ENCODE measurements around the gene LCP1. TPM values are rescaled to one million over a fixed set of nuclear protein-coding genes. Genes with fewer than 3 reads are reported as not detected.

Gene LCP1
- total RNA-seq, 2 experiments from 2014 or later: 1,008 to 1,043 TPM

DNA sequence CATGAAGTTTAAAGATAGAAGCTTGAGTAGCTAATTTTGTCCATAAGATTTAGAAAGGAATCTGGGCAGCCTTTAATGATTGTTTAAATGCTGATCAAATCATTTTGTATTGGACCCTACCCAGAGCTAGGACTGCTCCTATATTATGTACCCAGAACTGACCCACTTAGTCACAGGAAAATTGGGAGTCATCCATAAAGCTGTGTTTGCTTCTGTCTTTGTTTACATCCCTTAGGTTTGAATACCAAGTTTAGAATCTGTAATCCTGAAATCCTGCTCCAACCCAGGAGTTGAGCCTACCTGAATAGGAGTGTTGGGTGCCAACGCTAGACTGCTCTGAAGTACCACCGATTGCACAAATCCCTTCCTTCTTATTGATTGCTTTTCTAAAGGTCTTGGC lies 23.8 kb downstream of the LCP1 start:
- H3K9me3 Mint-ChIP-seq: no peaks in the 10 kb centered on the region
- peak overlapping the region; percentile 94 for H3K27ac Mint-ChIP-seq
- intact Hi-C loops (cut with micrococcal nuclease): no loop called here
- H3K27me3 Mint-ChIP-seq (ENCODE audit: low read depth): no peaks in the 10 kb centered on the region
- no peak overlapping the region for H3K4me3 Mint-ChIP-seq
- peaks cover 61% of the 10 kb centered on the region for H3K4me1 Mint-ChIP-seq (ENCODE audit: low read depth)
- CTCF ChIA-PET: interaction anchor here (0.6 to 5.3 kb wide), 7 partner anchors 9 to 696 kb away, joined by 3 to 106 read pairs (median 3); no protein-coding TSS in a partner anchor
- no peak for DNase-seq
- H3K36me3 Mint-ChIP-seq (ENCODE audit: low read depth): peaks cover 69% of the 10 kb centered on the region

GRCh38 chr13:46154136-46154801 lies 27.7 kb downstream of the LCP1 start:
- H3K27ac Mint-ChIP-seq: peak overlapping the region; percentile 62
- CTCF ChIA-PET: interaction anchor here (1.3 to 1.5 kb wide), 2 partner anchors 14 to 27 kb away, joined by 4 to 6 read pairs; no protein-coding TSS in a partner anchor
- no peaks in the 10 kb centered on the region for H3K27me3 Mint-ChIP-seq (ENCODE audit: low read depth)
- no peaks in the 10 kb centered on the region for H3K9me3 Mint-ChIP-seq
- DNase-seq: no peak
- intact Hi-C loops (cut with micrococcal nuclease): no loop called here
- H3K4me1 Mint-ChIP-seq (ENCODE audit: low read depth): peaks cover 64% of the 10 kb centered on the region
- peaks cover 82% of the 10 kb centered on the region for H3K36me3 Mint-ChIP-seq (ENCODE audit: low read depth)
- no peak overlapping the region for H3K4me3 Mint-ChIP-seq

- no peak for DNase-seq
- intact Hi-C loops (cut with micrococcal nuclease): no loop called here
- no peaks in the 10 kb centered on the region for H3K9me3 Mint-ChIP-seq
- no peaks in the 10 kb centered on the region for H3K27me3 Mint-ChIP-seq (ENCODE audit: low read depth)
- H3K36me3 Mint-ChIP-seq (ENCODE audit: low read depth): peaks cover 69% of the 10 kb centered on the region
- H3K4me1 Mint-ChIP-seq (ENCODE audit: low read depth): peaks cover 56% of the 10 kb centered on the region
- peak overlapping the region; percentile 81 for H3K27ac Mint-ChIP-seq
- H3K4me3 Mint-ChIP-seq: no peak overlapping the region
- CTCF ChIA-PET: interaction anchor here (0.7 to 1.1 kb wide), 3 partner anchors 9 to 122 kb away, joined by 3 to 4 read pairs (median 3); no protein-coding TSS in a partner anchor
These were observed 29.2 kb downstream of the LCP1 start for GRCh38 chr13:46152627-46153328.

DNA sequence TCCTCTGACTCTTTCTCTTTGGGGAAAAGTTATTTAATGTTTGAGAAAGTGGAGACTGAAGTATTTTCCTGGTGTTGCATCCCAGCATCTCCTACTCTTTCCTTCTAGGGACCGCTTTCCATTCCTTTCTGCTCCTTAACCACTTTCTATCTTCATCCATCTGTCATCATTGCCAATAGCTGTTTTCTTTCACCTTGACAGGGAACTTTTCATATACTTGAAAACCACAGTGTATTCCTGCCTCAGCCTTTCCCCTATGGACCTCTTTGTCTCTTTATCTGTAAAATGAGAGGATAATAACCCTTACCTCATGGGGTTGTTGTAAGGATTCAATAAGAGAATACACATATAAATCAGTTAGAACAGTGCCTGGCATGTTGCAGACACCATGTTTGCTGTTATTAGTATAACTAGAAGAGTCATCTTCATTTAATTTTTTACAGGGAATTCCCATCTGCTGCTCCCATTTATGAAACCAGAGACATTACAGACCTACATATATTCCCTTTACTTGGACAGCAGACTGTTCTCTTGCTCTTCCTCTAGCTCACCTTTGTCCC lies 31.8 kb downstream of the LCP1 start:
- Mint-ChIP-seq H3K36me3 (ENCODE audit: low read depth) (peaks cover 74% of the 10 kb centered on the region), H3K27me3 (ENCODE audit: low read depth) (no peaks in the 10 kb centered on the region), H3K4me3 (no peak overlapping the region), H3K27ac (peak overlapping the region; percentile 89), H3K9me3 (no peaks in the 10 kb centered on the region), H3K4me1 (ENCODE audit: low read depth) (peaks cover 51% of the 10 kb centered on the region)
- CTCF ChIA-PET: interaction anchor here (0.9 to 3.2 kb wide), 9 partner anchors 9 to 171 kb away, joined by 3 to 28 read pairs (median 4); no protein-coding TSS in a partner anchor
- intact Hi-C loops (cut with micrococcal nuclease): loop anchor here (1.0 kb wide), 5 partner anchors 10 to 171 kb away; partner anchors contain the start of gene LRRC63
- DNase-seq: no peak

GRCh38 chr13:46149272-46150133 lies 32.5 kb downstream of the LCP1 start:
- Mint-ChIP-seq H3K36me3 (ENCODE audit: low read depth) (peaks cover 75% of the 10 kb centered on the region), H3K27ac (peak overlapping the region; percentile 89), H3K4me1 (ENCODE audit: low read depth) (peaks cover 51% of the 10 kb centered on the region), H3K27me3 (ENCODE audit: low read depth) (no peaks in the 10 kb centered on the region), H3K4me3 (no peak overlapping the region), H3K9me3 (no peaks in the 10 kb centered on the region)
- peak; percentile 81 for DNase-seq
- CTCF ChIA-PET: interaction anchor here (0.6 to 3.2 kb wide), 9 partner anchors 10 to 1806 kb away, joined by 3 to 28 read pairs (median 4); no protein-coding TSS in a partner anchor
- intact Hi-C loops (cut with micrococcal nuclease): loop anchor here (1.0 kb wide), 7 partner anchors 9 to 172 kb away; partner anchors contain the start of genes LCP1 and LRRC63

DNA sequence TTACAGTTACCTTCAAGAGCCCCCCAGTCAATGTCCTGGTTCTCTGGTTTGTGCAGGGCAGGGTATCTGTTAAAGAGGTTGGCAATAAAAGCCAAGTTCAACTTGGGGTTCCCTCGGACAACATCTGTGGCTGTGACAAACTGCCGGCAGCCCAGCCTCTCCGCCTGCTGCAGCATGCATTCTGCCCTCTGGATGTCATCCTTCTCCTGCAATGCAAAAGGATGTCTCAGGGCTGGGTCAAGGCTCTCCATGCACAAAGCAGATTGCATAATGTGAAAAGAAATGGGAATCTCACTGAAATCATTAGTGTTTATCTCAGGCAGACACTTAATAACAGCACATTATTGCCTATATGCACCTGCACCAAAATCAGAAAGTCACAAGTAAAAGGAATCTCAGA lies 35.1 kb downstream of the LCP1 start:
- H3K4me1 Mint-ChIP-seq (ENCODE audit: low read depth): peaks cover 42% of the 10 kb centered on the region
- intact Hi-C loops (cut with micrococcal nuclease): no loop called here
- CTCF ChIA-PET: no interaction called here
- no peak overlapping the region for H3K4me3 Mint-ChIP-seq
- H3K36me3 Mint-ChIP-seq (ENCODE audit: low read depth): peaks cover 70% of the 10 kb centered on the region
- peak overlapping the region; percentile 64 for H3K27ac Mint-ChIP-seq
- no peak for DNase-seq
- no peaks in the 10 kb centered on the region for H3K27me3 Mint-ChIP-seq (ENCODE audit: low read depth)
- H3K9me3 Mint-ChIP-seq: no peaks in the 10 kb centered on the region

DNA sequence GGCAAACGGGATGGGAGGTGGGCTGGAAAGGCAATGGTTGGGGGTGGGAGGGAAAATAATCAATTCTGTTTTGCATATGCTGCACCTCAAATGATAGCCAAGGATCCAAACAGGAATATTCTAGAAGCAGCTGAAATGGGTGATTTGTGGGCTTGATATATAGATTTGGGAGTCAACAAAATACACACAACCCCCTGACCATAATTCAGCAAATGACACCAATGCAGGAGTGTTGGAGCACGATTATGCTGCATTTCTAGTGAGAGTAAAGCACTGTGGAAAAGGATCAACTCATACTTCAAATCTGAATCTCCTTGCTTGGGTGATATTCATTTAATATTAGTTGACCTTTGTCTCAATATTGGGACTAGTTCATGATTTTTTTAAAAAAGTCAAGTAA lies 36.0 kb downstream of the LCP1 start:
- Mint-ChIP-seq H3K36me3 (ENCODE audit: low read depth) (peaks cover 71% of the 10 kb centered on the region), H3K27me3 (ENCODE audit: low read depth) (no peaks in the 10 kb centered on the region), H3K9me3 (no peaks in the 10 kb centered on the region), H3K4me1 (ENCODE audit: low read depth) (peaks cover 41% of the 10 kb centered on the region), H3K27ac (no peak overlapping the region), H3K4me3 (no peak overlapping the region)
- CTCF ChIA-PET: no interaction called here
- DNase-seq: no peak
- intact Hi-C loops (cut with micrococcal nuclease): no loop called here

- Mint-ChIP-seq H3K4me3 (no peak overlapping the region), H3K9me3 (no peaks in the 10 kb centered on the region), H3K4me1 (ENCODE audit: low read depth) (peaks cover 41% of the 10 kb centered on the region), H3K27me3 (ENCODE audit: low read depth) (no peaks in the 10 kb centered on the region), H3K27ac (no peak overlapping the region), H3K36me3 (ENCODE audit: low read depth) (peaks cover 71% of the 10 kb centered on the region)
- CTCF ChIA-PET: interaction anchor here (1.3 to 1.8 kb wide), 2 partner anchors 10 to 16 kb away, joined by 3 to 4 read pairs; no protein-coding TSS in a partner anchor
- intact Hi-C loops (cut with micrococcal nuclease): no loop called here
- DNase-seq: no peak
These were observed 36.8 kb downstream of the LCP1 start for GRCh38 chr13:46145135-46145534.

GRCh38 chr13:46143184-46143701 lies 38.7 kb downstream of the LCP1 start:
- intact Hi-C loops (cut with micrococcal nuclease): no loop called here
- no peak for DNase-seq
- Mint-ChIP-seq H3K9me3 (no peaks in the 10 kb centered on the region), H3K36me3 (ENCODE audit: low read depth) (peaks cover 74% of the 10 kb centered on the region), H3K27ac (peak overlapping the region; percentile 48), H3K27me3 (ENCODE audit: low read depth) (no peaks in the 10 kb centered on the region), H3K4me1 (ENCODE audit: low read depth) (peaks cover 41% of the 10 kb centered on the region), H3K4me3 (no peak overlapping the region)
- CTCF ChIA-PET: interaction anchor here (0.9 to 2.0 kb wide), 4 partner anchors 14 to 153 kb away, joined by 3 to 9 read pairs (median 7); no protein-coding TSS in a partner anchor

GRCh38 chr13:46142776-46143175 lies 39.2 kb downstream of the LCP1 start:
- DNase-seq: no peak
- H3K4me3 Mint-ChIP-seq: no peak overlapping the region
- peak overlapping the region; percentile 48 for H3K27ac Mint-ChIP-seq
- H3K36me3 Mint-ChIP-seq (ENCODE audit: low read depth): peaks cover 78% of the 10 kb centered on the region
- peaks cover 45% of the 10 kb centered on the region for H3K4me1 Mint-ChIP-seq (ENCODE audit: low read depth)
- H3K9me3 Mint-ChIP-seq: no peaks in the 10 kb centered on the region
- CTCF ChIA-PET: interaction anchor here (0.9 to 2.1 kb wide), 4 partner anchors 14 to 153 kb away, joined by 3 to 13 read pairs (median 7); no protein-coding TSS in a partner anchor
- intact Hi-C loops (cut with micrococcal nuclease): no loop called here
- H3K27me3 Mint-ChIP-seq (ENCODE audit: low read depth): no peaks in the 10 kb centered on the region

DNA sequence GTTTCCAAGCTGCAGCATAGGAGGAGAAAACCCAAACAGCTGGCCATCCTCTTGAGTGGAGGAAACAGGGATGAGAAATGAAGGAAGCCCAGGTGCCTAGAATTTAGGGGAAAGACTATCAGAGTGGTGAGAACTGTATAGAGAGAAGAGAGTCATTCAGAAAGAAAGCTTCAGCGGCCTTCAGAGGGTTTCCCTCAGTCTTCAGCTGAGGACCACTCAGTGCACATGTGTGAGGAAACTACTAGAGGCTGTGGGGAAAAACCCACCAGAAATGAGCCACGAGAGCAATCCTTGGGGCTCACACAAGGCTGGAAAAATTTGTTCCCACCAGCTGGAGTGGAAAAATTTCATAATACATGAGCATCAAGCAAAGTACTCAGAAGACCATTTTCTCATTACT lies 41.9 kb downstream of the LCP1 start:
- intact Hi-C loops (cut with micrococcal nuclease): loop anchor here (1.0 kb wide), 1 partner anchor 9 kb away; no protein-coding TSS in a partner anchor
- no peak overlapping the region for H3K4me3 Mint-ChIP-seq
- no peaks in the 10 kb centered on the region for H3K27me3 Mint-ChIP-seq (ENCODE audit: low read depth)
- peaks cover 54% of the 10 kb centered on the region for H3K4me1 Mint-ChIP-seq (ENCODE audit: low read depth)
- H3K9me3 Mint-ChIP-seq: no peaks in the 10 kb centered on the region
- H3K36me3 Mint-ChIP-seq (ENCODE audit: low read depth): peaks cover 78% of the 10 kb centered on the region
- CTCF ChIA-PET: interaction anchor here (0.6 to 3.7 kb wide), 4 partner anchors 14 to 345 kb away, joined by 3 to 25 read pairs (median 8); no protein-coding TSS in a partner anchor
- DNase-seq: no peak
- peak overlapping the region; percentile 77 for H3K27ac Mint-ChIP-seq
